ENCODE data around the gene DLG2.

Gene DLG2

GRCh38 chr11:85541683-85542082 lies 85.5 kb downstream of the DLG2 start:
- DNase-seq: no peak

- no peak for DNase-seq
Observed at GRCh38 chr11:85540635-85541205, 86.4 kb downstream of the DLG2 start.

DNA sequence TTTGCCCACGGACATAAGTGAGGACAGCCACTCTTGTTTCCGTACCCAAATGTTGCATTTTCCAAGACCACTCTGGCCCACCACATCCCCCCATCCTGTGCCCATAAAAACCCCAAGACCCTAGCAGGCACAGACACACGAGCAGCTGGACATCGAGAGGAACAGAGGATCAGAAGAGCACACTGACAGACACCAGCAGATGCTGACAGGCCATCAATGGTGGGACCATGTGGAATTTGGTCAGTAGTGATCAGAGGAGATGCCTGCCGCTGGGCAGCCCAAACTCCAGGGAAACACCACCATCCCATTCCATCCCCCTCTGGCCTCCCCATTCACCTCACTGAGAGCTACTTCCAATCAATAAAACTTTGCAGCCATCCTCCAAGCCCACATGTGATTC lies 87.0 kb downstream of the DLG2 start:
- DNase-seq: no peak

- DNase-seq: no peak
Observed at GRCh38 chr11:85539740-85540139, 87.4 kb downstream of the DLG2 start.

- no peak for DNase-seq
Observed at GRCh38 chr11:85539029-85539689, 88.0 kb downstream of the DLG2 start.

- no peak for DNase-seq
Observed at GRCh38 chr11:85536438-85536837, 90.7 kb downstream of the DLG2 start.

- no peak for DNase-seq
Observed at GRCh38 chr11:85534806-85535205, 92.3 kb downstream of the DLG2 start.

- DNase-seq: no peak
Observed at GRCh38 chr11:85531191-85531897, 95.8 kb downstream of the DLG2 start.

- no peak for DNase-seq
Observed at GRCh38 chr11:85530634-85531033, 96.5 kb downstream of the DLG2 start.

- DNase-seq: no peak
Observed at GRCh38 chr11:85526564-85526963, 100.6 kb downstream of the DLG2 start.

- DNase-seq: no peak
Observed at GRCh38 chr11:85525686-85526085, 101.5 kb downstream of the DLG2 start.

DNA sequence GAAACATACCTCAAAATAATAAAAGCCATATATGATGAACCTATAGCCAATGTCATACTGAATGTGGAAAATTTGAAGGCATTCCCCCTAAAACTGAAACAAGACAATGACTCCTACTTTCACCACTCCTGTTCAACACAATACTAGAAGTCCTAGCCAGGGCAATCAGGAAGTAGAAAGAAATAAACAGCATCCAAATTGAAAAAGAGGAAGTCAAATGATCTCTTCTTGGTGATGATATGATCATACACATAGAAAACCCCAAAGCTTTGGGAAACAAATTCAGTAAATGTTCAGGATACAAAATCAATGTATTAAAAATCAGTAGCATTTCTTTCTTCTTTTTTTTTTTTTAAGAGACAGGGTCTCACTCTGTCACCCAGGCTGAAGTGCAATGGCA lies 109.9 kb downstream of the DLG2 start:
- no peak for DNase-seq

- DNase-seq: no peak
Observed at GRCh38 chr11:85495918-85496317, 131.2 kb downstream of the DLG2 start.

DNA sequence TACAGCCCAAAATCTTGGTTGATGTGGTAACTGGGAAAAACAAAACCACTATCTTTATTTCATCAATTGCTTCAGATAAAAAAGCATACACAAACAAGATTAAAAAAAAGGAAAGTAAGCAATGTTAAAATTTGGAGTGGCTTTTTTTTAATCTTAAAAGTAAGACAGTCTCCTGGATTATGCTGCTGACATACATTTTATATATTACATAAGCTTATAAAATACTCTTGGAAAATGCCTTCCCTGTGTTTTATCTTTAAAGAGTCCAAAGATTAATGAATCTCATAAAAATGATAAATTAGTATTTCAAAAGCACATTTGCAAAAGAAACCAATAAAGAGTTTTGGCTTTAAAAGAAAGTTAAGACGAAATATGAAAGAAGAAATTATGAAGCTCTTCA lies 132.7 kb downstream of the DLG2 start:
- no peak for DNase-seq

- DNase-seq: no peak
Observed at GRCh38 chr11:85485902-85486301, 141.2 kb downstream of the DLG2 start.

- DNase-seq: no peak
Observed at GRCh38 chr11:85483861-85484260, 143.3 kb downstream of the DLG2 start.

DNA sequence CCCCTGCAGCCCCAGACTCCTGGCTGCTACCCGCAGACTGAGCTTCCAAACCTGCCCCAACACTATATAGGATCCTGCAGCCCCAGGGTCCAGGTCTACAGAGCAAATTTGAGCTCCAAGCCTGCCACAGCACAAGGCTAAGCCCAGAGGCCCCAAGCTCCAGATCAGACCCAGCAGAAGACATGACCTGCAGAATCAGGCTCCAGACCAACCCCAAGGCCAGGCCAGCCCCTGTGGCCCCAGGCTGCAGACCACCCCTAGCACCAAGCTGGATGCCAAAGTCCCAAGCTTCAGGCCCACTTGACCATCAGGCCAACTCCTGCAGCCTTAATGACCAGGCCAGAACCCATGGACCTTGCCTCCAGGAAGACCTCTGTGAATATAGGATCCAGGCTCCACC lies 145.3 kb downstream of the DLG2 start:
- DNase-seq: no peak

- DNase-seq: no peak
Observed at GRCh38 chr11:85475660-85476517, 151.3 kb downstream of the DLG2 start.

DNA sequence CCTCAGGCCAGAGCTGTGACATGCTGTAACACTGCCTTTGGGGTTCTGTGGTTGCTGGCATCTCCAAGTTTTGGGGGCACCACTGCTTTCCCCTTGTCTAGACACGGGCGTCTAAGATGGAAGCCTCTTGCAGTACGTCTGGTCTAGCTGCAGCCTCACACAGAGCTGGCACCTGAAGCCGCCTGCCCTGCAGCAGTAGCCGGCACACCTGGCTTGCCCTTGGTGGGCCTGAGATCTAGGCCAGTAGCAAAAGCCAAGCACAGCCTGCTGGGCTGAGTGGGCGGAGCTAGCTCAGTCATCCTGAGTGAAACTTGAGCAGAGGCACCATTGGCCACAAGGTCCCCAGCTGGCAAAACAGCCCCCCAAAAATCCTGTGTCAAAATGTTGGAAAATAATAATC lies 154.2 kb downstream of the DLG2 start:
- DNase-seq: no peak

DNA sequence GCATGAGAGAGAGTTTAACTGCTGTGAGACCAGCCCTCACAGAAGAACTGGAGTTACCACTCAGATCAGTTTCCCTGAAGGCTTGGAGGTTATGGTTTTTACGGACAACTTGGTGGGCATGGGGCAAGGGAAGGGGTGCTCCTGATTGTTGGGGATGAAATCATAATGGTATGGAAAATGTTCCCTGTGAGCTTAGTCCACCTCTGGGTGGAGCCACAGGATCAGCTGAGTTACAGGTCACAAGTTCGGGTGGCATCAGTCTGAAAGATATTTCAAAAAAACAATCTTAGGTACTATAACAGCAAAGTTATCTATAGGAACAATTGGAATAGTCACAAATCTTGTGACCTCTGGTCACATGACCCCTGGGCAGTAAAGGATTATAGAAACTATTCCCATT lies 162.9 kb downstream of the DLG2 start:
- DNase-seq: no peak

DNA sequence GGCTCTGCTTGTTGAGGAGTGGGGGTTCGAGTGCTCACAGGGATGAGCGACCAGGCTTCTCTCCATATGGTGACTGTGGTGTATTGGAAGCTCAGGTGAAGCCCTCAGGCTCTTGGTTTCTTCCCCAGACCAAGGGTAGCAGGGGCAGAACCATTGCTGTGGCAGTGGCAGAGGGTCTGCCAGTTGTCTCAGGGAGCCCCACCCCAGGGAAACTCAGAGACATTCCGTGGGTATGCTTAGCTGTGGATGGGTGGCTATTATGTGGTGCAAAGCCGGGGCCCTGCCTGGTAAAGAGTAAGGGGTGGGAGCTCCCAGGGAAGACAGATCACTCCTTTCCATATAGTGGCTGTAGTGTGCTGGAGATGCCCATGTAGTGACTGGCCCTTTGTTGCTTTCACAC lies 167.8 kb downstream of the DLG2 start:
- DNase-seq: no peak

GRCh38 chr11:85444479-85444878 lies 182.7 kb downstream of the DLG2 start:
- DNase-seq: no peak

GRCh38 chr11:85440273-85440672 lies 186.9 kb downstream of the DLG2 start:
- no peak for DNase-seq

- no peak for DNase-seq
Observed at GRCh38 chr11:85438328-85438727, 188.8 kb downstream of the DLG2 start.
